Gastrocnemius medialis (tissue), 4 donors: Measurements from ENCODE around the gene ARHGAP25.

ENCODE experiments used
- POLR2A ChIP-seq, 2 donors: fragments of 450-650 bp; IDR thresholded peaks; one replicate each; pipeline ENCODE4 v1.6.1; 2017; ENCODE audit warnings: antibody characterized with exemption in 2 of 2, mild to moderate bottlenecking in 2 of 2, moderate library complexity in 2 of 2
- TF ChIP-seq, protein P1 (sequence below), 5 experiments: fragments of 450-650 bp in 3 of 5; fragments of 200-600 bp in 2 of 5; sonication (generic) in 2 of 5; IDR thresholded peaks in 4 of 5; conservative IDR thresholded peaks in 1 of 5; 1 replicate in 4 of 5; 2 replicates in 1 of 5; pipeline ENCODE4 v1.5.1; 2016 to 2019; ENCODE audit warnings: antibody characterized with exemption in 5 of 5, mild to moderate bottlenecking in 3 of 5, moderate library complexity in 3 of 5

GRCh38 chr2:68755071-68755470 lies 20.5 kb downstream of the ARHGAP25 start:
- TF ChIP-seq, protein P1, sequence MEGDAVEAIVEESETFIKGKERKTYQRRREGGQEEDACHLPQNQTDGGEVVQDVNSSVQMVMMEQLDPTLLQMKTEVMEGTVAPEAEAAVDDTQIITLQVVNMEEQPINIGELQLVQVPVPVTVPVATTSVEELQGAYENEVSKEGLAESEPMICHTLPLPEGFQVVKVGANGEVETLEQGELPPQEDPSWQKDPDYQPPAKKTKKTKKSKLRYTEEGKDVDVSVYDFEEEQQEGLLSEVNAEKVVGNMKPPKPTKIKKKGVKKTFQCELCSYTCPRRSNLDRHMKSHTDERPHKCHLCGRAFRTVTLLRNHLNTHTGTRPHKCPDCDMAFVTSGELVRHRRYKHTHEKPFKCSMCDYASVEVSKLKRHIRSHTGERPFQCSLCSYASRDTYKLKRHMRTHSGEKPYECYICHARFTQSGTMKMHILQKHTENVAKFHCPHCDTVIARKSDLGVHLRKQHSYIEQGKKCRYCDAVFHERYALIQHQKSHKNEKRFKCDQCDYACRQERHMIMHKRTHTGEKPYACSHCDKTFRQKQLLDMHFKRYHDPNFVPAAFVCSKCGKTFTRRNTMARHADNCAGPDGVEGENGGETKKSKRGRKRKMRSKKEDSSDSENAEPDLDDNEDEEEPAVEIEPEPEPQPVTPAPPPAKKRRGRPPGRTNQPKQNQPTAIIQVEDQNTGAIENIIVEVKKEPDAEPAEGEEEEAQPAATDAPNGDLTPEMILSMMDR (IDR thresholded peaks at IDR 0.05 in 4 of 5, conservative IDR thresholded peaks at IDR 0.05 in 1 of 5), result no peak
- TF ChIP-seq POLR2A (IDR thresholded peaks at IDR 0.05), result no peak
